ENCODE data around the gene ERN1.

ERN1 gene

DNA sequence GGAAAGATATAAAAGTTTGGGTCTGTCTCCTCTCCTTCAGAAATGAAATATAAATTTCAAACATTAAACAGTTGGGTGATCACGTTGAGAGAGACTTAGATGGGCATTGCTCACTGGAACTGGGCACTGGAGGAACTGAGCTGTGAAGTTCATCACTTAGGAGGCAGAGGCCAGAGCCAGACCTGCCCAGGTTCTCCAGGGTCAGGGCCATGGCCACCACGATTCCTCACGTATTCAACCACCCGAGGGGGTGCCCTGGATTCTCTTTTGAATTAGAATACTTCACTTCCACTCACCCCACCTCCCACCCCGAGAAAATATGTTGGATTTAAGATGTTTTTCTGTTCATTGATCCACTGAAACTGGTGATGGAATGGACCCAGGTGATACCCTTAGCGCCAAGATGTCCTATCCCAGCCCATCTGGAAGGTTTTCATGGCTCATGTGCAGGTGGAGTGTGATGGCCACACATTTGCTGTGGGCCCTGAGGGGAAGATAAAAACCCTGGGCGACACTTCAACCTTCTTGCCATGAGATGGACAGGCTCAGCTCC, 125.7 kb downstream of the ERN1 start:
- DNase-seq (ENCODE audit: low spot score), result no peak

DNA sequence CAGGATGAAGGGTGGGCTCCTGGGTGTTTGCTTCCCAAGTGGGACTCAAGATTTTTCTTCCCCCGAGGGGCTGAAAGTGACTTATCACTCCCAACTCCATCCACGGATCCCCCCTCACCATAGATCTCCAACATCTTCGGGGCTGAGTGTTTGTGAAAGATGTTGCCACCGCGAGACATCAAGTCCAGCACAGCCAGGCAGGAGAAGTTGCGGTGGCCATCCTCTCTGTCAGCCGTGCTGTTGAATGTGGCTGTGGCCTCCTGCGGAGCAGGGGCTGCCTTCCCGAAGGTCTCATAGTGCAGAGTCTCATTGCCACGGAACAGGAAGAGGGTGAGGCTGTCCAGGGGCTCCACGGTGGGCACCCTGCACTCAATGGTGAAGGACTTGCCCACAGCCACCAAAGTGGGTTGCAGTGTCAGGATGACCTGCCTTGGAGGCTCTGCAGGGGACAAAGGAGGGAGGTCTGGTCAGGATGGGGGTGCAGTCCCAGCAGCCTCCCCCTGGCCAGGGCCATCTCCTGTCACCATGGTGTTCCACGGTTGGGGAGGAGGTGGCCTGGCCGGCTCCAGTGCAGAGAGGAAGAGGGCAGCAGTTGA, 126.3 kb downstream of the ERN1 start:
- no peak for DNase-seq (ENCODE audit: low spot score)

DNA sequence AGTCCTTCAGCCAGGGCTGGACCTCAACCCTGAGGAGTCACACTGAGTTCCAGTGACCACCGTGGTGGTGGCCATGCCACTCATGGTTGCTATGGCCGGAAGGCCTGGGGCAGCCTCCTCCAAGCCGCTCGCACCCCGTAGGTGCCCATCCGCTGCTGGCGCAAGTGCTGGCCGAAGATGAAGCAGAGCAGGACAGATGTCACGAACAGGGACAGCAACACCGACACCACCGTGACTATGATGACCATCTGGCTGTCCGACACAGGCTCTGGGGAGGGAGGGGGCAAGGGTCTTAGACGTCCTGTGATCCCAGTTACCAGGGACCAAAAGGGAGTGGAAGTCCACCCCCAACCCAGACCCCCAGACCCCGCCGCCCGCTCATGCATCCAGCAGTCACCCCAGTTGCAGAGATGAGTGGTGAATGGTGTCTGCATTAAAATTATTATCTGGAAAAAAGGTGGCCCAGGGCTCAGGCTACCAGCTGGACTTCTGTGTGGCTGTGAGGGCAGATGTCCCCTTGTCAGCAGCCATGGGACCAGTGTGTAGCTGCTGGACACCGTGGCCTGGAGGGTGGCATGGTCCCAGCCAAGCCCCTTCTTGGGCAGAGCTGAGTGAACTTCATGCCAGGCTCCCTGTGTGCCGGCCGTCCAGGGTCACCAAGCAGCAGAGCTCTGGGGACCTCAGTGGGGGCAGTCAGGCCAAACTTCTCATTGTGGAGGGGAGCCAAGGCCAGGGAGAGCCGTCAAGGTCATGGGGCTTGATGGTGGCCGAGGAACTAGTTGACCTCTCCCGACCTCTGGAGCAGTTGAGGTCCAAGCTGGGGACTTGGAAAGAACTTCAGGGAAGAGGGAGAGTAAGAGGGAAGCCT, 127.1 kb downstream of the ERN1 start:
- DNase-seq (ENCODE audit: low spot score), result no peak

DNA sequence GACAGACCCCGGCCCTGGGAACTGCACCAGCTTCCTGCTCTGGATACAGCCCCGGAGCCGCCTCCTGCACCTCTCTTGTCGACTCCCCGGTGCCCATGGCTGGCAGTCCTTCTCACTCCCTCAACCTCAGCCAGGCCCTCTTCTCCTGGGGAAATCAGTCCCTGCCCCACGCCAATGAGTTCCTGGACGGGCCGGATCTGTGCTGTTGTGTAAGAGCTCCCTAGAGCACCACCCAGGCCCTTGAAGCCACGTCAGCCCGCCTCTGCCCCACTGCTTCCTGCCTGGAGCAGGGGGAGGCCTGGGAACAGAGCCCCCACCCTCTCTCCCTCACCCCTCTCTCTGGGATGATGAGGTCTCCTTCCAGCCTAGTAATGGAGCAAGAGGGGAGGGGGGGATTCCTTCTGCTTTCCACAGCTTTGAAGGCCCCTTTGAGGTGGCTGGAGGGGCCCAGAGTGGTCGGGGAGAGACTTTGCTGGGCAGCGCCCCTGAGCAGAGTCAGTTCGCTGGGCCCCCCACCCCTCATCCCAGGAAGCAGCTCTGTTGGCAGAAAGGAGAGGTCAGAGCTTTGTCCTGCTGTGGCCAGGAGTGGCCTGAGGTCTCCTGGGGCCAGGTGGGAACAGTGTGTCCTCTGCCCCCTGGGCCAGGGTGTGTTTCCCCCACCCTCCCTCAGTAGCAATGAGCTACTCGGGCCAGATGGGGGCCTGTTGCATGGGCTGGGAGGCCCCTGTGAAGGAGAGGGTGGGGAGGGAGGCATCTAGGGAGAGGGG, 128.0 kb downstream of the ERN1 start:
- no peak for DNase-seq (ENCODE audit: low spot score)

DNA sequence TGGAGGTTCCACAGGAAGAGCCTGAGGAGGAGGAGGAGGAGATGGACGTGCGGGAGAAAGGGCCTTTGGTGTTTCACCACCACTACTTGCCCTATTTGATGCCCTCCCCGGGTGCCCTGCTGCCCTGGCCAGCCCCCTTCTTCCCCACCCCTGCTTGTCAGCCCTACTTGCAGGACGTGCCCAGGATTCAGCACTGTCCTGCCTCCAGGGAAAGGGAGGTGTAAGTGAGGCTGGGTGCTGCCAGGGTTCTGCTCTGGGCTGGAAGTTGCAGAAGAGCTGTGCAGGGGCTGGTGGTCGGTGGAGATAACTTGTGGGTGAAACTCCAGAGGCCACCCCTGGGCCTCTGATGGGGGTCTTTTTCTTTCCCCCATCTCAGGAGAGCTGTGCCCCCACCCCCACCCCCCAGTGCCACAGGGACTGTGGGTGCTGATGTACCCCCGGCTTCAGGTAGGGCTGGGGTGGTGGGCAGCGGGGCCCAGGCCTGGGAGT, 128.8 kb downstream of the ERN1 start:
- no peak for DNase-seq (ENCODE audit: low spot score)

DNA sequence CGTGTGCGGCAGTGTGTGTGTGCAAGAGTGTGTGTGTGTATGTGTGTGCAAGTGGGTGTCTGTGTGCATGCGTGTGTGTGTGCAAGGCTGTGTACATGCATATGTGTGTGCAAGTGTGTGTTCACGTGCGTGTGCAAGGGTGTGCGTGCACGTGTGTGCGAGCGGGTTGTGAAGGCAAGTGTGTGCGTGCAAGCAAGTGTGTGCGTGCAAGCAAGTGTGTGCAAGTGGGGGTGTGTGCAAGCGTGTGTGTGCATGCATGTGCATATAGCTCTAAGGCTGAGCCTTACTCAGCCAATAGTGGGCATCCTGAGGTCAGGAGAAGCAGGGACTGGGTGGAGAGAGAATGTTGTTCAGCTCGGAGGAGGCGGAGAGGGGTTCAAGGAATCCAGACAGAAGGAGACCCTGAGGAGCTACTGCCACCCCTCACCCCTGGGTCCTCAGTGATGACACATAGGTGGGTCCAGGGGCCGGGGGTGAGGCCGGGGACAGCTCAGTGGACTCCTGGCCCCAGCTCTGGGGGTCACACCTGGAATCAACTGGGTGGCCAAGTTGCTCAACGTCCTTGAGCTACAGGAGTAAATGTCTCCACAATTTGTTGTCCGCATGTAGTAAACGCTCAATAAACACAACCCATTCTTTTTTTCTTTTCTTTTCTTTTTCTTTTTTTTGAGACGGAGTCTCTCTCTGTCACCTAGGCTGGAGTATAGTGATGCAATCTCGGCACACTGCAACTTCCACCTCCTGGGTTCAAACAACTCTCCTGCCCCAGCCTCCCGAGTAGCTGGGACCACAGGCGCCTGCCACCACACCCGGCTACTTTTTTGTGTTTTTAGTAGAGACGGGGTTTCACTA, 130.0 kb downstream of the ERN1 start:
- no peak for DNase-seq (ENCODE audit: low spot score)

DNA sequence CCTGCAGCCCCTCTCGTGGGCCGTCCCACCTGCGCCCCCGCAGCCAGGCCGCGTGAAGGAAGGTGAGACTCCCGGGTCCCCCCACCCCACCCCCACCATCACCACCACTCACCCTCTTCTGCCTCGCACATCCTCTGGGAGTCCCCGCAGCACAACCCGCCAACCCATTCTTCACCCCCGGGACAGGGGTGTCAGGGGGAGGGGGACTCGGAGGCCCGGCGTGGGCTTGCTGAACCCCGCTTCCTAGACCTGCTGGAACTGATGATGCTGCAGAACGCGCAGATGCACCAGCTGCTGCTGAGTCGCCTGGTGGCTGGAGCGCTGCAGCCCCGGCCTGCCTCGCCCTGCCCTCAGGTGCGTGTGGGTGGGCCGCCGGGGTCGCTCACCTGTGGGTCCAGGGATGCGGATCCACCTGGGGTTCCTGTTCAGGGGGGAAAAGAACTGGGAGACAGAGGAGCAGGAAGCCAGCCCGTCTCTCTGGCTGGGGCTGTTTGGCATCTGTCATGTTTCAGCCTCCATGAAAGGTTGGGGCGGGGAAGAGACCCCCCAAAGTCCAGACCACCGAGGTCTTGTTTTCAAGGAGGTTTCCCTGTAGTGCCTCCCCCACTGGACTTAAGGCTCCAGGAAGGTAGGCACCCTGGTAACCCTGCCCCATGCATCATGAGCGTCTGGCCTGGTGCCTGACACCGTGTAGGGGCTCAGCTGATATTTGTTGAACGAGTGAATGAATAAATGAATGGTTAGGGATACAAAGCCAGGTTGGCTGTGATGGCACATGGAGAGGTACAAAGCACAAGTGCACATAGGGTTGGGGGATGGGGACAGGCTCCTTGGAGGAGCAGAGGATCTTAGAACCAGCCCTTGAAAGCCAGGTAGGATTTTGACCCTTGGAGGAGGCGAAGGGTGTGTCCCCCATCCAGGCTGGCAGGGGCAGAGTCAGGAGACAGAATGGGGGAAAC, 130.9 kb downstream of the ERN1 start:
- DNase-seq (ENCODE audit: low spot score), result no peak

DNA sequence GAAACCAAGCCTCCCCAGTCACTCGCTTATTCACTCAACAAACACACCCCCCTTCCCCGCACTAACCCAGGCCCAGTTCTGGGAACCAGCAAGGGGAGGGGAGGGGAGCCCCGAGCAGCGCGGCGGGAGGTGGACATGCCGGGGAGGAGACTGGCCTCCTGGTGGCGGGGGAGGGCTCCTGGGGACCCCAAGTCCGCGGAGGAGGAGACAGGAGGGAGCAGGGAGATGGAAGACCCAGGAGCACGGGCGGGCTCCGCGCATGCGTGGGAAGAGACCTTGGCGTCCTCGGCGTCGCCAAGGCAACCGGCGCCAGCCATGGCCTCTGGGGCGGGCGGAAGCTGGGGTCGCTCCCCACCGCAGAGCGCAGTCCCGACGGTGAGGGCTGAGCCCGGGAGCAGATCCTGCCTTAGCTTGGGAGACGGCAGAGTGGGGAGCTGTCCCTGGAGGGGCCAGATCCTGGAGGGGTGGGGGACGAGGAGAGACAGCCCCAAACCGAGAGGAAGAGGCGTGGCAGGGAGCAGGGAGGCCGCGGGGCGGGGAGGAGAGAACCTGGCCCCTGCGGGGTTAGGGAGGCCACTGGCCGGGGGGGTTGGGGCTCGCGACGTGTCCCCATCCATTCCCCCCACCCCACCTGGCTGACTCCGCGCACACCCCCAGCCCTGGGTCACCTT, 131.8 kb downstream of the ERN1 start, which contains the start of gene PRR29:
Gene PRR29 (plus strand): TSS at position 302 of the 671 bp plus-strand sequence. CDS start 14 bp downstream, at position 316.
- peak; percentile 82 for DNase-seq (ENCODE audit: low spot score)

DNA sequence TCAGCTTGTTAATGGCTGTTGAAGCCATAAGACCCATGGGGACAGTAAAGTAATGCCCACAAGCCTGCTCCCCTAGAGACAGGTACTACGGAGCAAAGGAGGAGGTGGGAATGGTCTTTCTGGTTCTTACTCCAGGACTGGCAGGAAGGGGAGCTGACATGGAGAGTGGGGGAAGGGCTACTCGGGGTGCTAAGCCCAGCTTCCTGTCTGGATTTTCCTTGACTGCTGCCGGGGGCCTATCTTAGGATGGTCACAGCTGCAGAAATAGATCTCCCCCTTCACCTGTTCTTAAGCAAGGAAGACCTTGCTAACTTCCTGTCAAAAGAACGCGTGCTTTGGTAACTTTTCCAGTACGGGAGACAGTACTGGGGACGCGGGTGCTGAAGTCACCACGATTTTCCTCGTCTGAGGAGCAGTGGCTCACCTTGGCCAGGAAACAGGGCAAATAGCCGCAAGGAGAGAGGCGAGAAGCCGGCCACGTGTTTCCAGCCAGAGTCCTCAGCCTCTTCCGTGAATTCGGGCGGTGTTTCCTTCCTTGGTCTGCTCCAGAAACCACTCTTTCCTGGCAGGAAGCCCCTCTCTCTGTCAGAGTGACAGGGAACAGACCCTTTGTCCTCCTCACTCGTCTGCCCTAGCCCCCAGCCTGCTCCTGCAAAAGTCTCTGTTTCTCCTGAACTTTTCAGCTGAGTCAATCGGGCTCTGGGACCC, 132.4 kb downstream of the ERN1 start:
- DNase-seq (ENCODE audit: low spot score), result no peak

DNA sequence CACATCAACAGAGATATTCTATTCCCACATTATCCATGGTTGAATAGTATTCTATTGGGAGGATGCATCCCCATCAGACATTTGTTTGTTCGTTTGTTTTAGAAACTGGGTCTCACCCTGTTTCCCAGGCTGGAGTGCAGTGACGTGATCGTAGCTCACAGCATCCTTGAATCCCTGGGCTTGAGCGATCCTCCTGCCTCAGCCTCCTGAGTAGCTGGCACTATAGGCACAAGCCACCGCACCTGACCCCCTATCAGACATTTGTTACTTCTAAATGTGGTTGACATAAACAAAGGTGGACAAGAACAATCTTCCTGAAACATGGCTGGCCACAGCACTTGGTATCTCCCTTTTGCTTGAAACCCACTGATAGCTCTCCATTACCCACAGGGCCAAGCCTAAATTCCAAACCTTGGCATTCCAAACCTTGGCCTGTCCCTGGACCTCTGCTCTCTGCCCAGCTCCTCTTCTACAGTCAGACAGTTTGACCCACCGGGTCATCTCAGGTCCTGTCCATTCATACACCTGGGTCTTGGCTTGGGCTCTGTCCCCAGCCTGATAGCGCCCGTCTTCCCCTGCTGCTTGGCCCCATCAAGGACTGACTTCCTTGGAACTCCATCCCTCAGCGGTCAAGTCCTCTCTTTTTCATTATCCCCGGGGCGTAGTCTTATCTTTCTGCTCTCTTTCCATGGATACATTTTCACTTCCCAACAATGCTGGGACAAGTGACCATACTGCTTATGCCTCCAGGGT, 133.3 kb downstream of the ERN1 start:
- no peak for DNase-seq (ENCODE audit: low spot score)

DNA sequence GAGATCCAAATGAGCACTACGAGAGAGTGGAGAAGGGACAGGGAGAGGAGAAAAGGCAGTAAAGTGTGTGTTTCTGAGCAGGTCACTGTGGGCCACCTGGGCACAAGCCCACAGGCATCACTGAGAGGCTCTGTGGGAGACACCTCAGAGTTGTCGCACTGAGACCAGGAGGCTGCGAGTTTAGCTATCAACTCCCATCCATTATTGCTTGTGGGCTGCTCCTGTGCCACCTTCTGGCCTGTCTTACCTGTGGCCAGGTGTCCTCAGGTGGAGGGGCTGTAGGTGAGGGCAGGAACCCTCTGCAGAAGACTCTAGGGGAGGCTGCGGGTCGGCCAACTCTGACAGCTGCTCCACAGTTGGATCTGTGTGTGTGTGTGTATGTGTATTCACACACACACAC, 134.3 kb downstream of the ERN1 start:
- DNase-seq (ENCODE audit: low spot score), result no peak

DNA sequence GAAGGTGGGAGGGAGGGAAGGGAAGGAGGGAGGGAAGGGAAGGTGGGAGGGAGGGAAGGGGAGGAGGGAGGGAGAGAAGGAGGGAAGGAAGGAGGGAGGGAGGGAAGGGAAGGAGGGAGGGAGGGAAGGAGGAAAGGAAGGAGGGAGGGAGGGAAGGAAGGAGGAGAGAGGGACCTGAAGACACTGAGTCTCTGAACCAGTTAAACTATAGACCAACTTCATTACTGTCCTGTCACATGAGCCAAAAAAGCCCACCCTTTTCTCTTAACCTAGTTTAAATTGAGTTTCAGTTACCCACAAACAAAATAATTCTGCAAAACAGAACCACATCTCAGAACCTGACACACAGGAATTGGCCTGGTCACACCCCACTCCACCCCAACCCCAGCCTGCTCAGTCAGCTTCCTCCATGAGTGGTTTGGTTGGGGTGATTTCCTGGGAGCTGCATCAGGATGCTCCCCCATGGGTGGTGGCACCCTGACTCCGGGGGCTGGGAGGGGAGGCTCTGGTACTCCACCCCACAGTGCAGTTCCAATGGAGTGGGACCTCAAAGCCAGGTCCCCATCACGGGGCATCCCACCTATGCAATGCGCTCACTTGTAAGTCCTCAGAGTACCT, 136.5 kb downstream of the ERN1 start:
- DNase-seq (ENCODE audit: low spot score), result no peak

DNA sequence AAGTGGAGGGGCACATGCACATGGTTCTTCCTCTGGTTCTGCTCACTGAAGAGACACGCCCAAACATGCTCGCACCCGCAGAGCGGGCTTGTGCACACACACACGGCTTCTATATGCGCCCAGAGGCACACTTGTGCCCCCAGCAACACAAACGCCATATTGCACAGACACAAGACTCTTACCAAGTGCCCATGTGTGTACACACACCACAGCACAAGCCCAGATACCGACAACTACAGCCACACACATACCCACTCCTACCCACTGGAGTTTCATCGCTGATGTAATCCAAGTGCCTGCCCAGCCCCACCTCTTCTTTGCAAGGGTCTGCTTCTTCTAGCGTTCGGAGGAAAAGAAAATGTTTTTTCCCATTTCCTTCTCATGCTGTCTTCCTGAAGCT, 138.3 kb downstream of the ERN1 start:
- no peak for DNase-seq (ENCODE audit: low spot score)

DNA sequence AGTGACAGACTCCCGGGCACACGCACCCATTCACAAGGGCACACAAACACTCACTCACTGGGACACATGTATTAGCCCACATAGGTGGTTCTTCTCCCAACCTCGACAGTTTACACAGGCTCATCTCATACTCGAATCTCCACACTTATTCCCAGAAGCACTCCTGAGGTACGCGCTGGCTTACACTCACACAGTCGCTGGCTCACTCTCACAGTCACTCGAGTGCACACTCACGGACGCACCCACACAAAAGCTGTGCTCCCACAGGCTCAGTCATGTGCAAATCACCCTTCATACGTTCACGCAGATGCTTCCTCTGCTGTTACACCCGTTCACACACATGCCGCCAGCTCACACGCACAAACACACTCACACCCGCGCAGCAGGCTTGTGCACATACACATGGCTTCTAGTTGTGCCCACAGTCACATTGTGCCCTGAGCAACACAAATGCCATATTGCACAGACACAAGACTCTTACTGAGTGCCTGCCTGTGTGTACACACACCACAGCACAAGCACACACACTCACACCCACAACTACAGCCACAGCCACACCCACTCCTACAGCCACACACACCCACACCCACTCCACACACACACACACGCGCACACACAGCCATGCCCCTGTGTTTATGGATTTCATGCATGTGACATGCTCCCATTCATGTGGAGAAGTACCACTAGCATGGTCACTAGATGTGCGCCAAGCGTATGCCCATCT, 140.2 kb downstream of the ERN1 start:
- DNase-seq (ENCODE audit: low spot score), result no peak

Data from HuH-7.5 (cell line).